Activated CD8-positive, alpha-beta memory T cell treated with anti-CD3 and anti-CD28 coated beads, Interleukin-2, amount 50 U/mL, for 1 hour (primary cell): ENCODE data around the gene NEK10.

Source experiments
- DNase-seq: peaks from one replicate; pipeline ENCODE4 v3.0.0-alpha.2; 2020; ENCODE audit errors: extremely low read depth

Gene NEK10

GRCh38 chr3:27171113-27171512, 198.1 kb downstream of the NEK10 start:
- no peak for DNase-seq

GRCh38 chr3:27166888-27167287, 202.3 kb downstream of the NEK10 start:
- DNase-seq, result no peak

GRCh38 chr3:27165321-27165721, 203.9 kb downstream of the NEK10 start:
- no peak for DNase-seq

- DNase-seq, result no peak
Measured at GRCh38 chr3:27160779-27161287, 208.3 kb downstream of the NEK10 start.

GRCh38 chr3:27160146-27160545, 209.0 kb downstream of the NEK10 start:
- no peak for DNase-seq

- DNase-seq, result no peak
Measured at GRCh38 chr3:27147215-27147614, 222.0 kb downstream of the NEK10 start.

- DNase-seq, result no peak
Measured at GRCh38 chr3:27146786-27147185, 222.4 kb downstream of the NEK10 start.

GRCh38 chr3:27145719-27146118, 223.5 kb downstream of the NEK10 start:
- DNase-seq, result no peak

GRCh38 chr3:27141668-27142067, 227.5 kb downstream of the NEK10 start:
- no peak for DNase-seq

GRCh38 chr3:27138562-27138961, 230.6 kb downstream of the NEK10 start:
- no peak for DNase-seq

- DNase-seq, result no peak
Measured at GRCh38 chr3:27138005-27138404, 231.2 kb downstream of the NEK10 start.

GRCh38 chr3:27134171-27134796, 234.9 kb downstream of the NEK10 start:
- DNase-seq, result peak; percentile 0

- no peak for DNase-seq
Measured at GRCh38 chr3:27133060-27133459, 236.1 kb downstream of the NEK10 start.

- no peak for DNase-seq
Measured at GRCh38 chr3:27130796-27131195, 238.4 kb downstream of the NEK10 start.

- DNase-seq, result no peak
Measured at GRCh38 chr3:27127879-27128278, 241.3 kb downstream of the NEK10 start.

- no peak for DNase-seq
Measured at GRCh38 chr3:27127195-27127594, 242.0 kb downstream of the NEK10 start.

- no peak for DNase-seq
Measured at GRCh38 chr3:27125821-27126501, 243.2 kb downstream of the NEK10 start.

GRCh38 chr3:27119639-27120038, 249.5 kb downstream of the NEK10 start:
- DNase-seq, result no peak

GRCh38 chr3:27115352-27115751, 253.8 kb downstream of the NEK10 start:
- no peak for DNase-seq

- DNase-seq, result no peak
Measured at GRCh38 chr3:27114684-27115083, 254.5 kb downstream of the NEK10 start.

GRCh38 chr3:27114129-27114528, 255.1 kb downstream of the NEK10 start:
- no peak for DNase-seq

GRCh38 chr3:27110020-27110419, 259.2 kb downstream of the NEK10 start:
- DNase-seq, result no peak

- DNase-seq, result no peak
Measured at GRCh38 chr3:27108322-27108721, 260.9 kb downstream of the NEK10 start.

- no peak for DNase-seq
Measured at GRCh38 chr3:27105904-27106303, 263.3 kb downstream of the NEK10 start.
